Stimulated activated CD4-positive, alpha-beta T cell treated with anti-CD3 and anti-CD28 coated beads, Interleukin-1b, Interleukin-23, amount 100 ng/mL, for 24 hours (primary cell): ENCODE data around the gene CPSF4L.
"Not testable (repeated sequence)": the region's sequence is repeated elsewhere in the genome, so short reads cannot be mapped to it uniquely, and the experiment has no call there.

Experiments
- DNase-seq, 4 experiments: peaks; one replicate each; pipeline ENCODE4 v3.0.0-alpha.2; 2020; ENCODE audit warnings: low read depth in 4 of 4, low spot score in 1 of 4

CPSF4L gene

DNA sequence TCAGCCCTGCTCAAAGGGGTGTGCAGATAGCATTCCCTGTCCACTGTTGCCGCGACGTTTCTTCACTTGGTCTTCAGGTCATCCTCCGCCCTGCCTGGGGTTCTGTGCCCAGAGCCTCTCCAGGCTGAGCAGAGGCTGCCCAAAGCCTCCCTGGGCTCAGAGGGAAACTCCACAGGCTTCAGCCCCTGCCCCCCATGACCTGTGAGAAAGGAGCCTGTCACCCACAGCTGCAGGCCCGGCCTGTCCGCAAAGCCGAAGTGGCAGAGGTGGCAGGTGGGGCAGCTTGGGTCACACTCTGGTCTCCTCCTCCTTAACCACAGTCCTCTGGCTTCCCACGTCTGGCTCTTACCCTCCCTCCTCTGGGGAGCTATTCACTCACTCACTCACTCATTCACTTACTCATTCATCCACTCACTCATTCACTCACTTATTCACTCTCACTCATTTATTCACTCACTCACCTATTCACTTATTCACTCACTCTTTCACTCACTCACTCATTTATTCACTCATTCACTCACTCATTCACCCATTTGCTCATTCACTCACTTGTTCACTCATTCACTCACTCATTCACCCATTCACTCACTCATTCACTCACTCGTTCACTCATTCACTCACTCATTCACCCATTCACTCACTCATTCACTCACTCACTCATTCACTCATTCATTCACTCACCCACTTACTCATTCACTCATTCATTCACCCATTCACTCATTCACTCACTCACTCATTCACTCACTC, 7.1 kb upstream of the CPSF4L start:
- no peak for DNase-seq

DNA sequence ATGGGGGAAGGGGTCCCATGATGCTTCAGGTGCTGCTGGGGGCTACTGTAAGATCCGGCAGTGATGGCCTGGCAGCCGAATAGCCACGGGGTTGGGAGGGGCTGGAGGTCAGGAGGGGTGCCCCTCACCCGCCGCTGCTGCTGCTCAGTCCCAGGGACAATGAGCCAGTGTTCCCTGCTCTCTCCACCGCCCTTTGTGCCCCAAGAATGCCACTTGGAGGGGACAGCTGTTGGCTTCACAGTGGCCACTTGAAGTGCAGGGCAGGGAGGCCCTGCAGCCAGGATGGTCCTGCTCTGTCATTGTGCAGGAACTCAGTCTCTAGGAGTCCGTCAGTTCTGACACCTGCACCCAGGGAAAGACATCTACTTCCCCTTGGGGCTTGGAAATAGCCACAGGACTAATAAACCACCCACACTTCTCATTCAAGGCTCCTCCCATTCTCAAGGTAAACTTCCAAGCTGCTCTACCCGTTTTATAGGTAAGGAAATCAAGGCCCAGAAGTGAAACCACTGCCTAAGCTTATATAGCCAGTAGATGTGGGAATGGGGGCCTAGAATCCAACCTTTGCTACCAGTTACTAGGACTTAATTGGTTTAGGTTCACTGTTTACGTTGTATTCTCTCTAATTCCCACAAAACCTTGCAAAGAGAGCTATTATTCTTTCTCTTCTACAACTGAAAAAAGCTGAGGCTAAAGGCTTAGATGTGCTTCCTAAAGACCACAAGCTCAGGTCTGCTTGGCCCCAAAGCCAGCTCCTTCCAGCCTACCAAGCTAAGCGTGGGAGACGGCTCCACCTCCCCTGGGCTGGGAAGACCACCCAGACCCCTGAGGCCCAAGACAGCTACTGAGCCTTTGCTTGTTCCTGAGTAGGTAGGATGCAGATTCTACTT, 6.2 kb upstream of the CPSF4L start:
- DNase-seq: no peak

DNA sequence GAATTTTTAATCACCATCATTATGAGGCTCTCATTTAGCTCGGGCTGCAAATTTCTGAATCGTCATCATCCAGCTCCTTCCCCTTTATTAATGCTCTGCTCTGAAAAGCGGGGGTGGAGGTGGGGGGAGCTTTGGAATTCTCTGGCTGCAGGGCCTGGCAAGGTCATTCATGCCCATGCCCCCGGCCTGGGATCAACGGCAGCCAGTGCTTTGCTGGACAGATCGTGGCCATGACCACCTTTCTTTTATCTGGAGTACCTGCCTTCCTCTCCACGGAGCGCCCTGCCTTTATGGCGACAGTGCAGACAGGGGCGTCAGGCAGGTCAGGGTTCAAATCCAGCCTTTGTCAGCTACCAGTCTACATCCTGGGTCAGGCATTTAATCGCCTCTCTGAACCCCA, 5.1 kb upstream of the CPSF4L start:
- DNase-seq: no peak

DNA sequence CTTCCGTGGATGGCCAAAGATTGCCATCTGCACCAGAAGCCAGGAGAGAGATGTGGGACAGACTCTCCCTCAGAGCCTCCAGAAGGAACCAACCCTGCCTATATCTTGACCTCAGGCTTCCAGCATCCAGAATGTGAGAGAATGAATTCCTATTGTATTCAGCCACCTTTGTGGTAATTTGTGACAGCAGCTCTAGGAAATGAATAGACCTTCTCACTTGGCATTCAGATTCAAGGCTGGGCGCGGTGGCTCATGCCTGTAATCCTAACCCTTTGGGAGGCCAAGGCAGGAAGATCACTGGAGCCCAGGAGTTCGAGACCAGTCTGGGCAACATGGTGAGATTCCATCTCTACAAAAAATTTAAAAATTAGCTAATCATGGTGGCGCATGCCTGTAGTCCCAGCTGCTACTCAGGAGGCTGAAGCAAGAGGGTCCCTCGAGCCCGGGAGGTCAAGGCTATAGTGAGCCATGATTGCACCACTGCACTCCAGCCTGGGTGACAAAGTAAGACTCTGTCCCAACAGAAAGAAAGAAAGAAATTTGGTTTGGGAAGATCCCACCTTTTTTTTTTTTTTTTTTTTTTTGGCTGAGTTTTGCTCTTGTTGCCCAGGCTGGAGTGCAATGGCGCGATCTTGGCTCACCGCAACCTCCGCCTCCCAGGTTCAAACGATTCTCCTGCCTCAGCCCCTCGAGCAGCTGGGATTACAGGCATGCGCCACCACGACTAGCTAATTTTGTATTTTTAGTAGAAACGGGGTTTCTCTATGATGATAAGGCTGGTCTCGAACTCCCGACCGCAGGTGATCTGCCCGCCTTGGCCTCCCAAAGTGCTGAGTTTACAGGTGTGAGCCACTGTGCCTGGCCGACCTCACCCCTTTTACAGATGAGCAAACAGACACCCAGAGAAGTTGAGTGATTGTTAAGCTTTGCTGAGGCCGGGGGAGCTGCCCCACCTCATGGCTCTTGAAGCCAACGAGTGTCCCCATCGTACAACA, 4.3 kb upstream of the CPSF4L start:
- DNase-seq: no peak

DNA sequence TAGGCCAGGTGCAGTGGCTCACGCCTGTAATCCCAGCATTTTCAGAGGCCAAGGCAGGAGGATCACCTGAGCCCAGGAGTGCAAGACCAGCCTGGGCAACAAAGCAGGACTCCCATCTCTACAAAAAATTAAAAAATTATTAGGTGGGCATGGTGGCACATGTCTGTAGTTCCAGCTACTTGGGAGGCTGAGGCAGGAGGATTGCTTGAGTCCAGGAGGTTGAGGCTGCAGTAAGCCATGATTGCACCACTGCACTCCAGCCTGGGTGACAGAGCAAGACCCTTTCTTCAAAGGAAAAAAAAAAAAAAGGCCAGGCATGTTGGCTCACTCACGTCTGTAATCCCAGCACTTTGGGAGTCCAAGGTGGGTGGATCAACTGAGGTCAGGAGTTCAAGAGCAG, 2.8 kb upstream of the CPSF4L start:
- not testable (repeated sequence) for DNase-seq

DNA sequence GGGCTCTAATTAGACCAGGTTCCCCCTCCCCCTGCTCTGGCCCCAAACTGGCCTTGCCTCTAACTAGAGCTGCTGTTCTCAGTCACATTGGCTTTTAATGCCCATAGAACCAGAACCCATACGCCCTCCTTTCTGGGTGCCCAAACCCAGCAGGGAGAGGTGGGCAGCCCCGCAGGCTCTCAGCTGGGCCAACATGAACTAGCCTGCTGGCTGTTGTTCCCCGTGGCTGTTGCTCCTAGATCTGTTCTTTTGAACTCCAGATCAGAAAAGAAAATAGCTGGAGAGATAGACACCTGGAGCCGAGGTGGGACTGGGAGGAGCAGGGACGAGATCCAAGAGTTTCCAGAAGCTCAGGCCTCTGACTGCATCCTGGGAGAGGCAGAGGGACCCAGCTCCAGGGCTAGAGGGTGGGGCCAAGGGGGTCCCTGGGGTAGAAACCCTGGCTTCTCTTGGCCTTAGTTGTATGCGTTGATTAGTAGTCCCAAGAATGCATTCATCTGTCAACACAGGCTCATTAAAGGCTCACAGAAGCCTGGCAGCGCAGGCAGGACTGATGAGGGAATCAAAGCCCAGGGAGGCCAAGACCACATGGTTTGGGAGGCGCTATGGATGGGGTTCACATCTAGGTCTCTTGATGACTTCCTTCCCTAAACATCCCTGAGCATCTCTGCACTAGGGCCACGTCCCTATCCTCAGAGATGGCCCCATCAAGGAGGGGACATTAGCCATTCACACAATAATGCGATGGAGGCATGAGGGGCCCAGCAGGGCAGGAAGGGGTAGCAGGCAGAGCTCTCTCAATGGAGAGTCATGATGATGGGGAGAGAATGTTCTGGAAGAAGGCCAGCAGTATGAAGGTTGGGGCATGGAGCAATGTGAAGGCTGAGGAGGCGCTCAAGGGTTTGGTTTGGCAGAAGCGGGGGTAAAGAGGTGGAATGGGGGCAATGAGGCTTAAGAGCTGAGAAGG, 1.3 kb upstream of the CPSF4L start:
- no peak for DNase-seq

DNA sequence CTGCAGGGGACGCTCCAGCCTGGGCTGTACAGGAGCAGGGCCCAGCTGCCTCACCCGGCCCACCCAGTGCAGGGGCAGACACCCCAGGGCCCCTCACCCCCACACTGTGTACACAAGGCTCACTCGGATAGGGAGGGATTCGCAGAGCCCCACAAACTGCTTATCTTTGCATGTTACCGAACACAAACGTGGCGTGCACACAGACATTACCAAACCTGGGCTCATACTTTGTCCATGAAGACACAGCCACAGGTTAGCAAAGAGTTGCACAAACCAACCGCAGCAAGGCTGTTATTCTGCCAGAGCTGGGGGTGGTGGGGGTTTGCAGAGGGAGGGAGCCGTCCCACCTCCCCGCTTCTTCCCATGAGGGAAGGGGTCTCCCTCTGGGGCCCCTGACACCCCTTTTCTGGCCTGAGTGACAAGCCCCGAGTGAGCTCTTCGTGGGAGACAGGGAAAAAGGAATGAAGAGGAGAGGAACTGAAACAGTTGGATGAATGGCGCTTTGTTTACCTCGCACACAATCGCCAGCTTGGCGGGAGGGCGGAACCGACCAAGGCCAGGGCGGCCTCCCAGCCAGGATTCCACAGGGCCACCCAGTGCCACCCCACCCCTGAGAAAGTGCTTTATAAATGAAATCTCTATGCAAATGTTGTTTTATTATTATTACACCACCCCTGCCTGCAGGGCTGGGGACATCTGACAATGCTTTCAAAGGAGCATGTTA, 434 bp upstream of the CPSF4L start:
- DNase-seq: no peak

DNA sequence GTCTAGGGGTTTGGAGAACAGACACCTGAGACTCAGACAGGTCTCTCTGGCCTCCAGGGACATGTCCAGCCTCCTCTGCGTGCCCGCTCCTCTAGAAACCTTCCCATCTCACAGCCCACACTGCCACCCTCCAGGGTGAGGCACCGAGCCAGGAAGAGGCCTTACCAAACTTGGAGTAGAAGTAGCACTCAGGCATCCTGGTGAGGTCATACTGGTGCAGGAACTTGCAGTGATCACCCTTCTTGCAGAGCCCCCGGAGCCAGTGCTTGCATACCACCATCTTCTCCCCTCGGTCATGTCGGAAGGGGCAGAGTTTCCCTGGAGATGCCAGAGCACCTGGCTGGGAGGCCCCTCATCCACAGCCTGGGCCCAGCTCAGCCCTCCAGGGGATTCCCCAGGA, 4.2 kb downstream of the CPSF4L start:
- DNase-seq: no peak

DNA sequence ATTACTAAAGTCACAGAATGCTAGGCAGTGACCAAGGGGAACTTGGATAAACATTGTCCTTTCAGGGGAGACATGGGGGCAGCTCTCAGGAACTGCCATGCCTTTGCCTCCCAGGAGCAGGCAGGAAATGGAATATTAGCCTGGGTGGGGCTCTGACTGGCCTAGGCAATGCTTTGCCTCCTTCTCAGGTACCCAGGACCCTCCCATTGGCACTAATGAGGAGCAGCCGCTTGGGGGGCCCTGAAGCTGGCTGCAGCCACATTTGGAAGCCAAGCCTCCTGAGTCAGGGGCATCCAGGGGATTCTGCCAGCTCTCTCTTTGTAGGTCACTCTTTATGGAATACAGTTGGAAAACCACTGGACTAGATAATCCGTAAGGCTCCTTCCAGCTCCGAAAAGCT, 5.5 kb downstream of the CPSF4L start:
- DNase-seq: no peak

DNA sequence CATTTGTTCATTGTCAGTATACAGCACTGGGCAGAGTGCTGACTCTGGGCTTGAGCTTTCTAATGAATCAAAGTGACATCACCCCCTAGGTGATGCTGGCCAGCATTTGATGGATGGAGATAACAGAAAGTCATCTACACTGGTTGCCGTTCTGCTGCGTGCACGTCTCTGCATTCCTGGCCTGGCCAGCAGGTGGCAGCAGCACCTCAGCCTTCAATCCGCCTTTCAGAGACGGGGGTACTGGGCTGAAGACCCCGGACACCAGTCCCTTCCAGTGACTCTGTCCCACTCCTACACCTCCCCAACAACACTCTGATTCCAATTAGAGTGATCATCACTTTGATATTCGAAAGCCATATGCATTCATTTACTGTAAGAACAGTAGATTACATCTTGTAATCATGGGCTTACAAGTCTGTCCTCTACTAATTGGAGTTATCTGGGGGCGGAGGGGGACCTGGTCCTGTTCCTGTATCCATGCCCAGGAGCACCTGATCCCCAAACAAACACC, 6.0 kb downstream of the CPSF4L start:
- peak; percentile 17 to 40 (median 24) for DNase-seq

DNA sequence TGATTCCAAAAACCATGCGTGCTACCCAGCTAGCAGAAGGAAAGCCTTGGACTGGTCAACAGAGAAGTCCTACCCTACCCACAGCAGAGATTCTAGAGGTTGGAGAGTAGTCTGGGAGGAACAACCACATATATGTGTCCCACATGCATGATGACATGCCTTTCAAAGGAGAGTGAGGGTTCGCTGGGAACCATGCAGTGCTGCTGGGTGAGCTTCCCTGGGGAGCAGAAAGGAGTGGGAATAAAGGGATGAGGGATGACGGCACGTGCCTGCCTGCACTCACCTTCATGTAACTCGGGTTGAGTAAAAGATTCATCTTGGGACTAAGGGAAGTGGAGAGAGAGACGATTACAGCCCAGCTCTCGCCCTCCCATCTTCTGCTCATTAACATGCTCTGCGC, 9.8 kb downstream of the CPSF4L start:
- no peak for DNase-seq

DNA sequence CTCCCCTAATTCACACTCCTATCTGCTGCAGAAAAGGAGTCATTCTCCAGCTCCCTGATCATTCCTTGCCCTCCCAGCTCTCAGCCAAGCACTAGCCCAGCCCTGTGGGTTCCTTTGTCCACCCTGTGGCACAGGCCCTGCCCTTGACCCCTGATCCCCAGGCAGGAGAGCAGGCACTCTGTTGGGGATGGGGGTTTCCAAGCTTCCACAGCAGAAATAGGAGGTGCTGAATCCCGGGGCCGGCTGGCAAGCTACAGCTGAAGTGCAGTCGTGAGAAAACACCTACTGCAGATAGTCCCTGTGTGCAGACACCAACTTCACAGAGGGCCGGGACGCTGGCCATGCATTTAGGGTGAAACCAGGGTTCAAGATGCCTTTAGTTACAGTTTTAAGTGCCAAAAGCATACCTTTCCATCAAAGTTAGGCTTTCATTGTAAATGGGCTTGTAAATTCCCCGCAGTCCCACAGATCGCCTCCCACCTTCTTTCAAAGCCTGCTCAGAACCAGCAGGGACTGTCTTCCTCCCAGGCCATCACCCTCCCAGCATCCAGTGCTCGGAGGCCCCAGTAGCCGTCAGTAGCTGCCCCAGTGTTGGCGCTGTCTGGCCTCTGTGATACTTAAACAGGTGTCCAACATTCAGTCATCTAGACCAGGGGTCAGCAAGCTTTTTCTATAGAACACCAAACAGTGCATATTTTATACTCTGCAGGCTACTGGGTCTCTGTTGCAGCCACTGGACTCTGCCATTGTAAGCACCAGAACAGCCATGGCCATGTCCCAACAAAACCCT, 10.6 kb downstream of the CPSF4L start:
- no peak for DNase-seq

DNA sequence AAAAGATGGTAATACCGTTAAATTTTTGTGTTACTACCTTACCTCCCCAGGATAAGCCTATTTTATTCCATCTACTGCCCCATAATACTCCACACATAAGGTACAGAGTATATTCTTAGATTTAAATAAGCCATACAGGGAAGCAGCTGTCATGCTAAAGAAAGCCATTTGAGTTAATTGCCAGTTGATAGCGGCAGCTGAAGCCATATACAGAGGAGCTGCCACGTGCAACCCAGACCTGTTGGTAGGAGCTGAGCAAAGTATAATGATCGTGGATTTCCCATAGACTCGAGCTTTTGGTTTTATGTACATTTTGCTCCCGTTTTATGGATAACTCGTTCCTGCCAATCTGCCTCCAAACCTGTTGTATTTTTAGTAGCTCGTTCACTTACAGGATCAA, 12.0 kb downstream of the CPSF4L start:
- no peak for DNase-seq

DNA sequence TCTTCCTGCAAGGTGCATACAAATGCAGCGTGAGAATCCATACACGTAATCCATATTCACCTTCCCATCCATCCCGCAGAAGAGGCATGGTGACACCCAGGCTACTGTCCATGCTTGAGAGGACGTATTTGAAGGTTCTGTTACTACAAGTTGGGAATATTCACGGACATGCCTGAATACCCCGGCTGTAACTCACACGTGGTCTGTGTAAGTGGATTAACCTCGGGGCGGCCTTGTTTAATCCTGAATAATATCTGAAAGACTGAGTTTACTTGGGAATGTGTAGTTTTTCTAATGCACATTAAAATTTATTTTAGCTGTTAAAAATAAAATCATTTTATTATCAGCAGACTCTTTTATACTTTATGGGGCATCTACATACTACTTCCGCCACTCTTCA, 13.1 kb downstream of the CPSF4L start:
- no peak for DNase-seq

DNA sequence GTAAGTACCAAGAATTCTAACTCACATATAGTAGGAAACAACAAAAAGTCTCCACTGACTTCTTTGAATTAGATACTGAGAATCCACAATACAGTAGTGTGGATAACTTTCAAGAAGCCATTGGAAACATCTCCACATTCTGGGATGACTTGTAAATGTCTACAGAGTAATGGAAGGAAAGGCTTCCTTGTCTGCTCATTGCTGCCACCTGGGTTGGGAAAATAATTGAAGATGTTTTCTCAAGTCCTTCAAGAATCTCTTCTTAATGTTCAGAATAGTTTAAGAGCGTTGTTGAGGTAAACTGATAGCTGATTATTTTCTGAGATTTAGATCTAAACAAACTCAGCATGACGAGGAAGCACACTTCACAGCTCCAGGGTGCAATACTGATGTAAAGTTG, 14.0 kb downstream of the CPSF4L start:
- DNase-seq: no peak

DNA sequence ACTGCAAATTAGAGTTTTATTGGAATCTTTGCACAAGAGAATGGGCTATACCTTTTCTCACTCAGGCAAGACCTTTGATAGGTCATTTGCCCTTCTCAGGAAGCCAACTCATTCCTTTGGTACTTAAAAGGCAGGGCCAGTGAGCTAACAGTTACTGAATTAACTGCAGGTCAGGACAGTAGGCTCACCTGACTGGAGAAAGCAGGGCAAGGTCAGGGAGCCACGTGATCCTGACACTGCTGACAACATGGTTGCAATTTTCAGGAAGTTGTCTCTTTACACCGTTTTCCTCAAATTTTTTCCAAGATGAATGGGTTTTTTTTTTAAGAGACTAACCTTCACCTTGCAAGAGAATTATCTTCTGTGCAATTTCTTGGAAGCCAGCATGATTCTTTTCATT, 21.1 kb downstream of the CPSF4L start:
- DNase-seq: no peak

DNA sequence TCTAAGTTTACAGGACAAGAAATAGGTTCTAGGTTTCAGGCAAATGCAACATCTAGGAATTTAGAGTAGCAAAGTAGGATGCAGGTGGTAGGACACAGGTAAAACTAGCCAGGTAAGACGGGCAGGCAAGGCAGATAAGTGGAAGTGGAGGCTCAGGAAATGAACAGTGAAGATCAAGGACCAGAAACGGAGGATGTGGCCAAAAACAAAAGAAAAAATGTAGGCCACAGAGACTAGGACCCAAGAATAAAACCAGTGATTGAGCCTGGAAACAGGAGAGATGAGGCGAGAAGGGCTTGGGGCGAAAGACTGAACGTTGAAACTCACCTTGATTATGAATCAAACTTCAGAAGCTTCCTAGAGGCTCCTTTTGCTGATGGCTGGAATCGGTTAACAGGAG, 24.0 kb downstream of the CPSF4L start:
- no peak for DNase-seq

DNA sequence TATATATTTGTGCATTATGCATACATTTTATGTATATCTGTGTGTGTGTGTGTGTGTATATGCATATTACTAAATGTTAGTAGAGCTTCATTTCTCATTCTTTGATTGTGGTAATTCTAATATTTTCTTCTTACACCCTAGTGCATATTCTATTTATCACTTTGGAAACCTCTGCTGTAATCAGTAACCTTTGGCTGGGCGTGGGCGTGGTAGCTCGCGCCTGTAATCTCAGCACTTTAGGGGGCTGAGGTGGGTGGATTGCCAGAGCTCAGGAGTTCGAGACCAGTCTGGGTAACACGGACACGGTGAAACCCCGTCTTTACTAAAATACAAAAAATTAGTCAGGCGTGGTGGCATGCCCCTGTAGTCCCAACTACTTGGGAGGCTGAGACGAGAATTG, 26.9 kb downstream of the CPSF4L start:
- DNase-seq: no peak
